T-helper 2 cell treated with Interferon-gamma antibody and Interleukin-4, amounts not matched to agents 5 μg/mL and 100 μg/mL, for 36 hours (primary cell): ENCODE results near the gene FRAT2.
"Not testable (repeated sequence)": the region's sequence is repeated elsewhere in the genome, so short reads cannot be mapped to it uniquely, and the experiment has no call there.

ENCODE experiments used
- DNase-seq: peaks from one replicate; pipeline ENCODE4 v3.0.0; 2021; ENCODE audit warnings: low spot score
- H3K27ac Mint-ChIP-seq: one replicate; pipeline ENCODE4 v1.8.0; 2021; ENCODE audit warnings: mild to moderate bottlenecking, mixed read lengths
- H3K27me3 Mint-ChIP-seq: one replicate; pipeline ENCODE4 v1.8.0; 2021; ENCODE audit warnings: low read depth, mixed read lengths
- H3K36me3 Mint-ChIP-seq: one replicate; pipeline ENCODE4 v1.8.0; 2021; ENCODE audit warnings: low read depth, mixed read lengths
- H3K4me1 Mint-ChIP-seq: one replicate; pipeline ENCODE4 v1.8.0; 2021; ENCODE audit warnings: low read depth, mixed read lengths
- H3K4me3 Mint-ChIP-seq: one replicate; pipeline ENCODE4 v1.8.0; 2022; ENCODE audit warnings: mild to moderate bottlenecking, moderate library complexity, mixed read lengths
- H3K9me3 Mint-ChIP-seq: one replicate; pipeline ENCODE4 v1.8.0; 2021; ENCODE audit warnings: mixed read lengths

FRAT2 gene

DNA sequence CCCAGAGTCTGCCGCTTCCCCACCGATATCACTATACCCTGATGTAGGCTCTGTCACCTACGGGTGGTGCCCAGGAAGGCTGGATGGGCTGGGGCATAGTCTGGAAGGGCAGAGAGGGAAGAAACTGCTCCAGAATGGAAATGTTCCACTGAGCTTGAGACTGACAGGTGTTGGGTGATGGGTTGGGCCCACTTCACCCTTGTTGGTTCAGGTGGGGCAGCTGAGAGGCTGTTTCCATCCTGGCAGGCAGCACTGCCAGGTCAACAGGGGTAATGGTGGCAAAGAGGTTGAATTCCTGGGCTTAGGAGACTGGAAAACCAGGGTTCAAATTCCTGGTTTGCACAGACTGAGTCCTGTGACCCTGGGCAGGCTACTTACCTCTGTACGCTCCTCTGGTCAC, 28.5 kb upstream of the FRAT2 start:
- H3K4me1 Mint-ChIP-seq = no peaks in the 10 kb centered on the region
- H3K9me3 Mint-ChIP-seq = no peaks in the 10 kb centered on the region
- no peak overlapping the region for H3K4me3 Mint-ChIP-seq
- no peak for DNase-seq
- no peak overlapping the region for H3K27ac Mint-ChIP-seq
- peaks cover 12% of the 10 kb centered on the region for H3K36me3 Mint-ChIP-seq
- no peaks in the 10 kb centered on the region for H3K27me3 Mint-ChIP-seq

DNA sequence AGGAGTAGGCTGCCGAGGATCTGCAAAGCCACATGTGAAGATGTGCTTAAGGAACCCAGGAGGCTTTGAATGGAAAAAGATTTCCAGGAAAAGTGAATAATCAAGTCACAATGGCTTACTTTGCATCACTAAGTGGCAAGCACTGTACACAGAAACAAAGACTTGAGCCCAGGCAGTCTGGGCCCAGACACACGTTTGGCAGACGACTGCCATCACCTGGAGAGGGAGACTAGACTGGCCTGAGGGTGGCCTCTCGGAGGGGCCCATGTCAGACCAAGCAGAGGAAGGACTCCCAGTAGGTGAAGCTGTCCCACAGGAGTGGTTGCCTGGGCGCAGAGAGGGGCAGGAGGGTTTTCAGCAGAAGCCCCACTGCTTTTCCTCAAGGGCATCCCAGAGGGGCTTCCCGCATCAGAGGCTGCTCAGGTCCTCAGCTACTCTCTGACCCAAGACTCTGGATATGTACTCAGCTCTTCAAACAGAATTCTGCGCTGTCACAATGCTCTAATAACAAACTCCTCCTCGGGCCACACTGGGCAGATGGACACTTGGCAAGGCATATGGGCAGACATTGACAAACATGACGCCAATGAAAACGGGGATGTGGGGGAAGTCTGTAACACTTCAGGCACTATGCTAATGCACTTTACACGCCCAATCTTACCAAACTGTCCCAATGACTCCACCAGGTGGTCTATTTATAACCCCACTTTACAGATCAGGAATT, 27.9 kb upstream of the FRAT2 start:
- H3K4me3 Mint-ChIP-seq = no peak overlapping the region
- no peak for DNase-seq
- no peaks in the 10 kb centered on the region for H3K9me3 Mint-ChIP-seq
- H3K27me3 Mint-ChIP-seq = no peaks in the 10 kb centered on the region
- H3K36me3 Mint-ChIP-seq = peaks cover 12% of the 10 kb centered on the region
- H3K4me1 Mint-ChIP-seq = no peaks in the 10 kb centered on the region
- no peak overlapping the region for H3K27ac Mint-ChIP-seq

DNA sequence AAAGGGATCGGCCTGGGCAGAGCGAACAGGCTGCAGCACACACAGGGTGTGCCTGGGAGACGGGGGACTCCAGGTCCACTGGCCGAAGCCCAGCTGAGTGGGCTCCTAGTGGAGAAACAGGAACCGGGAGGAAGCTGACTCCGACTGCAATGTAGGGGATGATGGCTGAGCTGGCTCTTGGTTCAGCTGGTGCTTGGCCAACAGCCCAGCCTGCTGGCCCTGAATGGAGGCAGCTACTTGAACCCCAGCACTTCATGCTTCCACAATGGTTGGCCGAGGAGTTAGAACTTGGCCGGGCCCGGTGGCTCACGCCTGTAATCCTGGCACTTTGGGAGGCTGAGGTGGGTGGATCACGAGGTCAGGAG, 27.0 kb upstream of the FRAT2 start:
- Mint-ChIP-seq H3K27ac (no peak overlapping the region), H3K9me3 (no peaks in the 10 kb centered on the region), H3K36me3 (peaks cover 15% of the 10 kb centered on the region), H3K4me1 (no peaks in the 10 kb centered on the region), H3K27me3 (no peaks in the 10 kb centered on the region), H3K4me3 (no peak overlapping the region)
- no peak for DNase-seq

DNA sequence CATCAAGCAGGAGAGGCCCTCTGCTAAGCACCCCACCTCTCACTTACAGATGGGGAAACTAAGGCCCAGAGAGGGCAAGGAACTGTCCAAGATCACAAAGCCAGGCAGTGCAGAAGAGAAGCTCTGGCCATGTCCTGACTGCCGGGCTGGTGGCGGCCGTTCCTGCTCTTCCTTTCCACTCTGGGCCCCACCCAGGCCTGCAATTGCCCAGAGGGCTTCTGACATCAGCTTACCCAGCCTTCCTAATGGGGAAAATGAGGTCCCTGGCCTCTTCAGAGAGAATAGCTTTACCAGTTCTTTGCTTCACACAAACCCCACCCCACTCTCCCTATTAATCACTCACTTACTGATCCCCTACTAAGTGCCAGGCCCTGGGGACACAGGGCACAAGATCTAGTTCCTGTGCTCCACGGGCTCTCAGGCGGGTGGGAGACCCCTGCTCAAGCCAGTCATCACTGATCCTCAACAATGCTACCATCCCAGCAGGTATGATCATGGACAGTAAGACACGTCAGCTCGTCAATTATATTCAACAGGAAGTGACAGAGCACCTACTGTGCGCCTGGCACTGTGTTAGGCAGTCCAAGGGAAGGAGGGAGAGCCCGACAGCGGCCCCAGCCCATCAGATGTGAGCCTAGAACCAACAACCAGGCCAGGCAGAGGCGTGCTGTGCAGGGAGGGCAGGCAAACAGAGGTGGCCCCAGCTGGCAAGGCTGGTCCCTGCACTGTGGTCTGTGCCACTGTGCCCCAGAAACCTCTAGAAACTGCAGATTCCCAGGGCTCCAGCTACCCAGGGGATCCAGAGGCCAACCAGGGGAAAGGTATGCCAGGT, 26.4 kb upstream of the FRAT2 start:
- H3K9me3 Mint-ChIP-seq = no peaks in the 10 kb centered on the region
- peaks cover 17% of the 10 kb centered on the region for H3K36me3 Mint-ChIP-seq
- DNase-seq = no peak
- no peaks in the 10 kb centered on the region for H3K27me3 Mint-ChIP-seq
- H3K4me1 Mint-ChIP-seq = no peaks in the 10 kb centered on the region
- no peak overlapping the region for H3K4me3 Mint-ChIP-seq
- H3K27ac Mint-ChIP-seq = no peak overlapping the region

DNA sequence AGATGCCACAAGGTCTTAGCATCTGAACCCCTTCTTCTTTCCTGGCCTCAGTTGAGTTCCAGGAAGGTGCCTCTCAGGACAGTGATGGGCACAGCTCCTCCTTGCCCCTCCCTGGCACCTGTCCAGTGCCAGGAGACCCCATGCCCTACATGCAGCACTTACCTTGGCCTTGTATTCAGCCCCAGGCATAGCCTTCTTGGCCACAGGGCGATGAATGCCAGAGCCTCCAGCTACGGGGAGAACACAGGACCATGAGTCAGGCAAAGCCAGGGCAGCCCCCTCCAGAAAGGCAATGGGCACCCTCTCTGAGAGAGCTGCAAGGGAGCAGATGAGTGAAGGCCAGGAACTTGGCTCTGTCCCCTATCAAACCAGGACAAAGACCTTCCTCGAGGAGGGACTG, 24.3 kb upstream of the FRAT2 start:
- H3K4me1 Mint-ChIP-seq = peaks cover 4% of the 10 kb centered on the region
- H3K4me3 Mint-ChIP-seq = no peak overlapping the region
- no peaks in the 10 kb centered on the region for H3K27me3 Mint-ChIP-seq
- H3K27ac Mint-ChIP-seq = no peak overlapping the region
- no peaks in the 10 kb centered on the region for H3K9me3 Mint-ChIP-seq
- no peak for DNase-seq
- peaks cover 17% of the 10 kb centered on the region for H3K36me3 Mint-ChIP-seq

DNA sequence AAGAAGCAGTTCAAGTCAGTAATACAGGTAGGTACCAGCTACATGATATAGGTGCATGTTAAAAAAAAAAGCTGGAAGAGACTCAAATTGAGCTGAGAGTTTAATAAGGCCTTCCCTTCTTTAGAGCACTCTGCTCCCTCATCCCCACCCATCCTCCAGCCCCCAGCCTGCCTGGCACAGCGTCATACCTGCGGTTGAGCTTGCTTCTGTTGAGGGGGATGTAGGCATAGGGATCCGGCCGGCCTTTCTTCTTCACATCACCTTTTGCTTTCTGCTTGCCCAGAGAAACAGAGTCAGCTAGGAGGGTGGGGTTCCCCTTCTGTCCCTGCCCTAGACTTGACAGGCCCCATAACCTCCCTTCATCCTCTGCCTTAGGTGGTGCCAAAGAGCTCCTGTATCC, 23.8 kb upstream of the FRAT2 start:
- H3K36me3 Mint-ChIP-seq = peaks cover 17% of the 10 kb centered on the region
- no peak overlapping the region for H3K4me3 Mint-ChIP-seq
- no peaks in the 10 kb centered on the region for H3K27me3 Mint-ChIP-seq
- no peaks in the 10 kb centered on the region for H3K9me3 Mint-ChIP-seq
- peaks cover 4% of the 10 kb centered on the region for H3K4me1 Mint-ChIP-seq
- DNase-seq = no peak
- H3K27ac Mint-ChIP-seq = no peak overlapping the region

DNA sequence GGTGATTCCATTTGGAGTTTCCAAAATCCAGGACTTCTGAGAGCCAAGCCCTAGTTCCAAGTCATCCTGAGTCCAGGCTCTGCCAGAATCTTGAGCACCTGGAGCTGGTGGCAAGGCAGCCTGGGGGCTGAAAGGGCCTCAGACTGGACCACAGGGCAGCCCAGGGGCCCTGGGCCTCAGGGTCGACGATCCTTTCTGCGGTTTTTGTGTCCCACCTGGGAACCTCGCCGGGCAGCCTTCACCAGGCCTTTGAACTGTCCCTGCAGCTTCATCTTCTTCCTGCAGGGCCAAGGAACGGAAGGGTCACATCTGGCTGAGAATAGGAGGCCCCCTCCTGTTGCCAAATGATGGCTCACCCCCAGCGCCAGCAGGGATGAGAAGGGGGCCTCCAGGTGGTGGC, 22.4 kb upstream of the FRAT2 start:
- peaks cover 17% of the 10 kb centered on the region for H3K36me3 Mint-ChIP-seq
- no peak overlapping the region for H3K27ac Mint-ChIP-seq
- no peak for DNase-seq
- H3K4me1 Mint-ChIP-seq = peaks cover 4% of the 10 kb centered on the region
- H3K27me3 Mint-ChIP-seq = no peaks in the 10 kb centered on the region
- H3K4me3 Mint-ChIP-seq = no peak overlapping the region
- no peaks in the 10 kb centered on the region for H3K9me3 Mint-ChIP-seq

DNA sequence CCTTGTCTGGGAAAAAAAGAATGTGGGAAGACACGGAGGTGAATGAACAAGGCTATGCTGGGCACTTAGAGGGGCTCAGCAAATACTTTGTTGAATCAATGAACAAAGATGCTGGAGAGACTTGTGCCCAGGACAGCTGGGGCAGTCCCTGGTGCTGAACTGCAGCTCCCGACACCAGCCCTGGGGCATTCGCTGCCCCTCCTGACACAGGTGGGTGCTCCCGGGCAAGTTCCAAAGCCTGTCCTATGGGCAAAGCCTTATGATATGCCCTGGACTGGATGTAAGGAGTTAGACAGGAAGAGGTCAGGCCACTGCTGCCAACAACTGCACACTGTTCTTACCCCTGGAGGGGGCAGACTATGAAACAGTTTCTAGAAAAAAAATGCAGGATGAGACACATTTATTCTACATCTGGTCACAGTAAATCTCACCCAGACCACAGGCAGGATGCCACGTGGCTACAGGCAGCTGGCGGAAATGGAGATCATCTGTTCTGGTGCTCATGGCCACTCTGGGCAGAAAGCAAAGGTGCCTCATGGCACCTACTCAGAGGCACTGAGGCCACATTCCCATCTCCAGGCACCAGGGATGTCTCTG, 21.9 kb upstream of the FRAT2 start:
- Mint-ChIP-seq H3K9me3 (no peaks in the 10 kb centered on the region), H3K36me3 (peaks cover 17% of the 10 kb centered on the region), H3K27me3 (no peaks in the 10 kb centered on the region), H3K4me3 (no peak overlapping the region), H3K4me1 (peaks cover 4% of the 10 kb centered on the region), H3K27ac (no peak overlapping the region)
- DNase-seq = no peak

DNA sequence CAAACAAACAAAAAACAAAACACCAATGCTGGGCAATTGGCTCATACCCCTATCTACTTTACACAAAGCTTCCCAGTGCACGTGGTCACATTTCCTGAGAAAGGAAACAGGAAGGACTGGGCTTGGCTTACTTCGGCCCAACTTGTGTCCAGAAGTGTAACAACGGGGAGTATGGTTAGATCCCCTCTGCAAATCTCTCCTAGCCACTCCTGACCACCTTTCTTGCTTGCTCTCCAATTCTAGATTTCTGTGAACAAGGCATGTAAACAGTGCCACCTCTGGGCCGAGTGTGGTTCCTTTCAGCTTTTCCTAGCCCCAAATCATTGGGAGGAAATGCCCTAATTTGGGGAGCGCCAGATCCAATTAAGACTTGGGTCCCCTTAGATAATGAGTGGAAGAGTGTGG, 21.0 kb upstream of the FRAT2 start:
- Mint-ChIP-seq H3K36me3 (peaks cover 17% of the 10 kb centered on the region), H3K4me3 (no peak overlapping the region), H3K9me3 (no peaks in the 10 kb centered on the region), H3K27ac (no peak overlapping the region), H3K27me3 (no peaks in the 10 kb centered on the region), H3K4me1 (peaks cover 4% of the 10 kb centered on the region)
- DNase-seq = no peak

DNA sequence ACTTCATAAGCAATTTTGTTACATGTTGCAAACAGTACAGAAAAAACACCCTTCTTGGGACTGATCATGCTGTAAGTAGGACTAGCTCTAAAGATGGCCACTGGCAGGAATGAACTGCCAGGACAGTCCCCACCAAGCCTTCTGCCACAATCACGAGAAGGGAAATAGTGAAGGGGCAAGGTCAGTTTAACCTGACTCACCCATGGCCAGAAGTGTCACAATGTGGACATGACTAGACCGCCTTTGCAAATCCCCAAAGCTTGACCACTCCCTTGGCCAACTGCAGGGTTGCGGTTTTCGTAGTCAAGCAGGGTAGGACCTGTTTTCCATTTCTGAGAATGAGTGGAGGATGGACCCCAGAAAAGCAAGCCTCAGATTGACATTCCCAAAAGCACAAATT, 19.4 kb upstream of the FRAT2 start:
- Mint-ChIP-seq H3K36me3 (peaks cover 14% of the 10 kb centered on the region), H3K27ac (no peak overlapping the region)

DNA sequence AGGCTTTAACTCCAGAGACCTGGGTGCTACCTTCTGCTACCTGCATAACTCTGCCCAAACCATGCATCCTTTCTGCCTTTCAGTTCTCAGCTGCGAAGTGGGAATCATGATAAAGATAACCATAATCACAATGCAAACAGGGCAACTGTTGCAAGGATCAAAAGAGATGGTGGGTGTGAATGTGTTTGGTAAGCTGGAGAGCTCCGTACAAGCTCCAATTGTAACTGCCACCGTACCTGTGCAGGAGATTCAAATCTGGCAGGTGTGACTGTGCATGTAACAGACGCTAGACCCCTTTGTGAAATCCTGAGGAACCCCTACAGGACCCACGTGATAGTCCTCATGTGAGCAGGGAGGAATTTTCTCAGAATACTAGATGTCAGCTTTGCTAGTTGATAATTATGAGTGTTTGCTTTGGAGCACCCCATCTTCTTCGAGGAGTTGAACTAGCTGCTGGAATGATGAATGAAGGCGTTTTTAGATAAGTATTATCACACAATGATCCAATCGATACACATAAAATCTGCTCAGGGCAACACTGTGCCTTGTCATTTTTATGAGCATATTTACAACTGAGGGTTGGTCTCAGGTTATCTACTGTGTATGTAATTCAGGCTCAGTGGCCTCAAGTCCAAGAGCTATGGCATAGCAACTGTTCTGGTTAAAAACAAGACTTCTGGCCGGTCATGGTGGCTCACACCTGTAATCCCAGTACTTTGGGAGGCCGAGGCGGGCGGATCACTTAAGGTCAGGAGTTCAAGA, 15.4 kb upstream of the FRAT2 start:
- H3K4me1 Mint-ChIP-seq = no peaks in the 10 kb centered on the region
- H3K9me3 Mint-ChIP-seq = no peaks in the 10 kb centered on the region
- no peaks in the 10 kb centered on the region for H3K27me3 Mint-ChIP-seq
- H3K4me3 Mint-ChIP-seq = no peak overlapping the region
- no peak for DNase-seq
- H3K36me3 Mint-ChIP-seq = no peaks in the 10 kb centered on the region
- H3K27ac Mint-ChIP-seq = no peak overlapping the region

More for the DNA sequence above, 19.4 kb upstream of the FRAT2 start:
- peaks cover 4% of the 10 kb centered on the region for H3K4me1 Mint-ChIP-seq
- DNase-seq = no peak
- no peaks in the 10 kb centered on the region for H3K27me3 Mint-ChIP-seq
- H3K4me3 Mint-ChIP-seq = no peak overlapping the region
- H3K9me3 Mint-ChIP-seq = no peaks in the 10 kb centered on the region

DNA sequence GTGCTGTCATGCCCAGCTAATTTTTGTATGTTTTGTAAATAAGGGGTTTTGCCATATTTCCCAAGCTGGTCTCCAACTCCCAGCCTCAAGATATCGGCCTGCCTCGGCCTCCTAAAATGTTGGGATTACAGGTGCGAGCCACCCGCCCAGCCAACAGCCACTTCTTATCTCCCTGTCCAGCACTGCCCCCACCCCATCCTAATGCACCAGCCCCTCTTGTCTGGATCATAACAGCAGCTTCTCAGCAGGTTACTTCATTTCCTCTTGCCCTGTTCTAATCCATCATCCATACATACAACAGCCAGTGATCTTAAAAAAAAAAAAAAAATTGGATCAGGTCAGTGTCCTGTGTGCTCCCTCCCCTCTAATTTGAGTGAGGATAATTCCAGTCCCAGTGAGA, 12.8 kb upstream of the FRAT2 start:
- H3K4me3 Mint-ChIP-seq = no peak overlapping the region
- no peaks in the 10 kb centered on the region for H3K4me1 Mint-ChIP-seq
- no peak for DNase-seq
- no peaks in the 10 kb centered on the region for H3K9me3 Mint-ChIP-seq
- H3K27ac Mint-ChIP-seq = no peak overlapping the region
- no peaks in the 10 kb centered on the region for H3K36me3 Mint-ChIP-seq
- H3K27me3 Mint-ChIP-seq = no peaks in the 10 kb centered on the region

DNA sequence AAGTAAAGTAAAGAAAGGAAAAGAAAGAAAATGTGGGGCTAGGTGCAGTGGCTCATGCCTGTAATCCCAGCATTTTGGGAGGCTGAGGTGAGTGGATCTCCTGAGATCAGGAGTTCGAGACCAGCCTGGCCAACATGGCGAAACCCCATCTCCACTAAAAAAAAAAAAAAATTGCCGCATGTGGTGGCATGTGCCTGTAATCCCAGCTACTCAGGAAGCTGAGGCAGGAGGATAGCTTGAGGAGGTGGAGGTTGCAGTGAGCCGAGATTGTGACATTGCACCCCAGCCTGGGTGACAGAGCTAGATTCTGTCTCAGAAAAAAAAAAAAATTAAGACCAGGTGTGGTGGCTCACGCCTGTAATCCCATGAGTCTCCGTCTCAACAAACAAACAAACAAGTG, 9.1 kb upstream of the FRAT2 start:
- DNase-seq, H3K9me3 Mint-ChIP-seq, H3K27ac Mint-ChIP-seq, H3K4me1 Mint-ChIP-seq, H3K36me3 Mint-ChIP-seq, H3K4me3 Mint-ChIP-seq, H3K27me3 Mint-ChIP-seq: not testable (repeated sequence)

DNA sequence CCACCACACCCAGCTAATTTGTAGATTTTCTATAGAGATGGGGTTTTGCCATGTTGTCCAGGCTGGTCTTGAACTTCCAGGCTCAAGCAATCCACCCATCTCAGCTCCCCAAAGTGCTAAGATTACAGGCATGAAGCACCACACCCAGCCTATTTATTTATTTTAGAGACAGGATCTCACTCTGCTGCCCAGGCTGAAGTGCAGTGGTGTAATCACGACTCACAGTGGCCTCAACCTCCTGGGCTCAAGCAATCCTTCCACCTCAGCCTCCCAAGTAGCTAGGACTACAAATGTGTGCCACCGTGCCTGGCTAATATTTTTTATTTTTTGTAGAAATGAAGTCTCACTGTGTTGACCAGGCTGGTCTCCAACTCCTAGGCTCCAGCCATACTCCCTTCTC, 6.9 kb upstream of the FRAT2 start:
- no peak overlapping the region for H3K4me3 Mint-ChIP-seq
- no peaks in the 10 kb centered on the region for H3K9me3 Mint-ChIP-seq
- H3K27ac Mint-ChIP-seq = no peak overlapping the region
- H3K27me3 Mint-ChIP-seq = peaks cover 28% of the 10 kb centered on the region
- no peak for DNase-seq
- H3K4me1 Mint-ChIP-seq = no peaks in the 10 kb centered on the region
- no peaks in the 10 kb centered on the region for H3K36me3 Mint-ChIP-seq
